HG02970 (cell line): ENCODE data around the gene CCNL2.

ENCODE experiments used
- ATAC-seq: cut with Tn5 transposase; IDR thresholded peaks from one replicate; pipeline ENCODE4 v1.9.1; 2021; ENCODE audit warnings: mild to moderate bottlenecking, moderate library complexity, moderate number of reproducible peaks; ENCODE audit not compliant: unreplicated experiment, low FRiP score

CCNL2 gene

GRCh38 chr1:1347026-1347595 lies 52.0 kb downstream of the CCNL2 start:
- ATAC-seq, result no peak

GRCh38 chr1:1346501-1346890 lies 52.6 kb downstream of the CCNL2 start:
- no peak for ATAC-seq

- ATAC-seq, result no peak
Observed at GRCh38 chr1:1345860-1346500, 53.2 kb downstream of the CCNL2 start.

- no peak for ATAC-seq
Observed at GRCh38 chr1:1345384-1345783, 53.8 kb downstream of the CCNL2 start.

- ATAC-seq, result no peak
Observed at GRCh38 chr1:1344655-1345361, 54.3 kb downstream of the CCNL2 start.

- no peak for ATAC-seq
Observed at GRCh38 chr1:1343811-1344421, 55.2 kb downstream of the CCNL2 start.

- no peak for ATAC-seq
Observed at GRCh38 chr1:1342584-1343115, 56.5 kb downstream of the CCNL2 start.

- ATAC-seq, result no peak
Observed at GRCh38 chr1:1342061-1342562, 57.0 kb downstream of the CCNL2 start.

GRCh38 chr1:1341549-1342021 lies 57.5 kb downstream of the CCNL2 start:
- no peak for ATAC-seq

- no peak for ATAC-seq
Observed at GRCh38 chr1:1340791-1341548, 58.2 kb downstream of the CCNL2 start.

GRCh38 chr1:1340185-1340584 lies 59.0 kb downstream of the CCNL2 start:
- ATAC-seq, result no peak

- no peak for ATAC-seq
Observed at GRCh38 chr1:1338278-1338677, 60.9 kb downstream of the CCNL2 start.

GRCh38 chr1:1337793-1338147 lies 61.4 kb downstream of the CCNL2 start:
- ATAC-seq, result no peak

- ATAC-seq, result no peak
Observed at GRCh38 chr1:1336931-1337792, 62.0 kb downstream of the CCNL2 start.

GRCh38 chr1:1336446-1336845 lies 62.7 kb downstream of the CCNL2 start:
- ATAC-seq, result no peak

- ATAC-seq, result no peak
Observed at GRCh38 chr1:1335792-1336248, 63.3 kb downstream of the CCNL2 start.
